LNCAP (cell line): ENCODE results near the gene SCAANT1.

ENCODE experiments used
- CTCF ChIP-seq: fragments of 450-650 bp; IDR thresholded peaks from 2 replicates; pipeline ENCODE4 v1.5.1; 2017; ENCODE audit warnings: mild to moderate bottlenecking

SCAANT1 gene

GRCh38 chr3:63863150-63864007 is 48.8 kb downstream of the SCAANT1 start, which contains the start of the genes ATXN7 and THOC7:
Gene ATXN7, plus strand, starts transcription at chr3:63863867. Its CDS starts 48,732 bp downstream, at chr3:63912599.
Gene THOC7, minus strand, starts transcription at chr3:63863805. Its CDS starts 15 bp downstream, at chr3:63863790.
- no peak for TF ChIP-seq CTCF

- TF ChIP-seq CTCF, result no peak
Observed at GRCh38 chr3:63862804-63863149, 49.4 kb downstream of the SCAANT1 start.
